CD4-positive, alpha-beta T cell treated with Interferon alpha-2 for 1 hour (primary cell): ENCODE measurements around the gene IDS.
"Not testable (repeated sequence)": the region's sequence is repeated elsewhere in the genome, so short reads cannot be mapped to it uniquely, and the experiment has no call there.

Experiments
- DNase-seq, 2 donors: peaks; one replicate each; pipeline ENCODE4 v3.0.0-alpha.2; 2020 to 2022

The IDS gene

GRCh38 chrX:149504915-149505651 lies at the start of gene IDS:
Gene IDS (minus strand): TSS chrX:149505306. CDS start chrX:149505137, 169 bp downstream.
- DNase-seq = peak; percentile 91

GRCh38 chrX:149551939-149552248 lies 46.8 kb upstream of the IDS start:
- not testable (repeated sequence) for DNase-seq

- not testable (repeated sequence) for DNase-seq
Observed at GRCh38 chrX:149551245-149551938, 46.3 kb upstream of the IDS start.

- peak in 1 of 2 donors; percentile 12 for DNase-seq
Observed at GRCh38 chrX:149550454-149550853, 45.3 kb upstream of the IDS start.

GRCh38 chrX:149549701-149550100 lies 44.6 kb upstream of the IDS start, which contains the start of gene HSFX3:
Gene HSFX3 (minus strand): TSS chrX:149549924. CDS start chrX:149549852, 72 bp downstream.
- not testable (repeated sequence) for DNase-seq

- not testable (repeated sequence) for DNase-seq
Observed at GRCh38 chrX:149547782-149548181, 42.7 kb upstream of the IDS start.

GRCh38 chrX:149546962-149547361 lies 41.9 kb upstream of the IDS start:
- DNase-seq = not testable (repeated sequence)

GRCh38 chrX:149545545-149546543 lies 40.7 kb upstream of the IDS start:
- not testable (repeated sequence) for DNase-seq

- no peak for DNase-seq
Observed at GRCh38 chrX:149541521-149542047, 36.5 kb upstream of the IDS start.

GRCh38 chrX:149540621-149541520 lies 35.8 kb upstream of the IDS start, which contains the start of gene EOLA1:
Gene EOLA1 (plus strand): TSS chrX:149541012. CDS start chrX:149545631, 4,619 bp downstream.
- peak; percentile 92 to 93 for DNase-seq

- DNase-seq = peak; percentile 92 to 93
Observed at GRCh38 chrX:149540131-149540620, 35.1 kb upstream of the IDS start.

GRCh38 chrX:149539283-149540130 lies 34.4 kb upstream of the IDS start:
- peak; percentile 94 for DNase-seq

- not testable (repeated sequence) for DNase-seq
Observed at GRCh38 chrX:149537474-149537873, 32.4 kb upstream of the IDS start.

GRCh38 chrX:149534926-149535602 lies 30.0 kb upstream of the IDS start:
- not testable (repeated sequence) for DNase-seq

- DNase-seq = not testable (repeated sequence)
Observed at GRCh38 chrX:149533999-149534398, 28.9 kb upstream of the IDS start.

- DNase-seq = not testable (repeated sequence)
Observed at GRCh38 chrX:149532868-149533267, 27.8 kb upstream of the IDS start.

GRCh38 chrX:149531599-149531998 lies 26.5 kb upstream of the IDS start:
- DNase-seq = no peak

- DNase-seq = no peak
Observed at GRCh38 chrX:149528381-149528780, 23.3 kb upstream of the IDS start.

- DNase-seq = peak; percentile 45 to 74
Observed at GRCh38 chrX:149527705-149528104, 22.6 kb upstream of the IDS start.
